ENCODE measurements around the gene GNAI3. TPM values are rescaled to one million over a fixed set of nuclear protein-coding genes. Genes with fewer than 3 reads are reported as not detected.

GNAI3 gene
- total RNA-seq, 4 donors from 2014 or later: 5.9 to 7.2 (median 6.6) TPM

DNA sequence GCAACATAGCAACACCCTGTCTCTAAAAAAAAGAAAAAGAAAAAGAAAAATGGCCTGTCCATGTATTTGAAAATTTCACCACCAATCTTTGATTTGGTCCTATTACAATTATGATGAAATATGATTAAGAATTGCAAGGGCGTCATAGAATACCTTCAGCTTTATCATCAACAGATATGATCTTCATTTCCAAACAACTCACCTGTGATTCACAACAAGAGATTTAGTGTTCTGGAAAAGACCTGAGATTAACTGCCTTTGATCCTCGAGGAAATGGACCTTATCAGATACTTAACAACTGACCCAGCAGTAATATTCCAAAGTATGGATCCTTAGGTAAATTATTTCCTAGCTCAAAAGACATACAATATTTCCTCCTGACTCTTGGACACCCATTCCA is 104.0 kb downstream of the GNAI3 start:
- Histone ChIP-seq H3K27me3 (no peaks in the 10 kb centered on the region), H3K4me1 (peaks cover 17 to 27% (median 23%) of the 10 kb centered on the region in 4 donors), H3K9me3 (no peaks in the 10 kb centered on the region), H3K4me3 (no peak overlapping the region), H3K27ac (replicated peaks in 1 of 4) (no peak overlapping the region), H3K36me3 (peaks cover 0 to 3% (median 0%) of the 10 kb centered on the region in 4 donors)
- WGBS: 92% methylated on average over 2 of the region's 2 CpGs
- DNase-seq (ENCODE audit: extremely low spot score): no peak
- intact Hi-C loops (cut with DNase I): loop anchor here (10.0 kb wide), 1 partner anchor 262 kb away; the partner anchor contains the start of gene CSF1
- TF ChIP-seq POLR2AphosphoS5 (IDR thresholded peaks at IDR 0.05): no peak
- TF ChIP-seq POLR2A (IDR thresholded peaks at IDR 0.05; ENCODE audit: low read depth): no peak
- TF ChIP-seq, protein P1, sequence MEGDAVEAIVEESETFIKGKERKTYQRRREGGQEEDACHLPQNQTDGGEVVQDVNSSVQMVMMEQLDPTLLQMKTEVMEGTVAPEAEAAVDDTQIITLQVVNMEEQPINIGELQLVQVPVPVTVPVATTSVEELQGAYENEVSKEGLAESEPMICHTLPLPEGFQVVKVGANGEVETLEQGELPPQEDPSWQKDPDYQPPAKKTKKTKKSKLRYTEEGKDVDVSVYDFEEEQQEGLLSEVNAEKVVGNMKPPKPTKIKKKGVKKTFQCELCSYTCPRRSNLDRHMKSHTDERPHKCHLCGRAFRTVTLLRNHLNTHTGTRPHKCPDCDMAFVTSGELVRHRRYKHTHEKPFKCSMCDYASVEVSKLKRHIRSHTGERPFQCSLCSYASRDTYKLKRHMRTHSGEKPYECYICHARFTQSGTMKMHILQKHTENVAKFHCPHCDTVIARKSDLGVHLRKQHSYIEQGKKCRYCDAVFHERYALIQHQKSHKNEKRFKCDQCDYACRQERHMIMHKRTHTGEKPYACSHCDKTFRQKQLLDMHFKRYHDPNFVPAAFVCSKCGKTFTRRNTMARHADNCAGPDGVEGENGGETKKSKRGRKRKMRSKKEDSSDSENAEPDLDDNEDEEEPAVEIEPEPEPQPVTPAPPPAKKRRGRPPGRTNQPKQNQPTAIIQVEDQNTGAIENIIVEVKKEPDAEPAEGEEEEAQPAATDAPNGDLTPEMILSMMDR (IDR thresholded peaks at IDR 0.05): no peak
- no peak for TF ChIP-seq EP300 (IDR thresholded peaks at IDR 0.05)

DNA sequence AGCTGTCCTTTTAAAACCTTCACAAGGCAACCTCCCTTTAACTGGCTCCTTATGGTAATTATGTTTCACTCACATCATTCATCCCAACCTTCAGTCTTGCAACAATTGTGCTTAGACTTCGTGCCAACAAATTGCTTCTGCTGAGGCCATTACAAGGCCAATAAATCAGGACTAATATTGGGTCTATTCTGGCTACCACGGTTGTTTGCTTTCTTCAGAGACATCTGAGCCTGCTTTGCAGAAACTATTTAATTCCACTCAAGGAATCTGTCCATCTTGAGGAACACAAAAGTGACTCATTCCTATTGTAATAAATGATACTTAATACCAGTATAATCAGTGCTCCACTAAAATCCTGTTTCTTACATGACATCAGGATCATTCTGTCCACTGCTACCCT is 104.9 kb downstream of the GNAI3 start:
- TF ChIP-seq POLR2A (IDR thresholded peaks at IDR 0.05; ENCODE audit: low read depth) (no peak), POLR2AphosphoS5 (IDR thresholded peaks at IDR 0.05) (no peak), EP300 (IDR thresholded peaks at IDR 0.05) (no peak)
- TF ChIP-seq, protein P1 (IDR thresholded peaks at IDR 0.05): no peak
- intact Hi-C loops (cut with DNase I): loop anchor here (10.0 kb wide), 1 partner anchor 261 kb away; the partner anchor contains the start of gene CSF1
- Histone ChIP-seq H3K4me3 (no peak overlapping the region), H3K4me1 (peaks cover 17 to 28% (median 23%) of the 10 kb centered on the region in 4 donors), H3K27me3 (no peaks in the 10 kb centered on the region), H3K27ac (replicated peaks in 1 of 4) (no peak overlapping the region), H3K9me3 (no peaks in the 10 kb centered on the region), H3K36me3 (peaks cover 0 to 10% (median 4%) of the 10 kb centered on the region in 4 donors)
- 76% methylated on average over 2 of the region's 2 CpGs for WGBS
- DNase-seq (ENCODE audit: extremely low spot score): peak; percentile 10

DNA sequence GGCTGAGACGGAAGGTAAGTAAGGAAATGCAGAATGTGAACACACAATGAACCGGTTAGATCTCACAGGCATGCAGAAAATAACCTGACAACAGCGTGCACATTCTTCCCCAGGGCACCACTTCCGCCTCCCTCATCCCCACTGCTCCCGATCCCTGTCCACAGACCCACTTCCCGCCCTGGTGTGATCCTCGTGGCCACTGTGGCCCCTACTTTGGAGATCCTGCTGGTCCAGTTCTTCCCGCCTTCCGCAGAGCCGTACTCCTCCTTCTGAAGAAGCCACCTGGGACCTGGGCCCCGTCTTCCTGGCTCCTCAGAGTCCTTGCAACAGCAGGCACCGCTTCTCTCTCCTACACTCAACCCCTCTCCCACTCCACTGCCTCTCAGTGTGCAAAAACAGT is 106.1 kb downstream of the GNAI3 start:
- Histone ChIP-seq H3K4me1 (peaks cover 17 to 28% (median 23%) of the 10 kb centered on the region in 4 donors), H3K36me3 (peaks cover 0 to 22% (median 10%) of the 10 kb centered on the region in 4 donors), H3K27ac (replicated peaks in 1 of 4) (peak overlapping the region; percentile 84 to 93 (median 88)), H3K9me3 (no peaks in the 10 kb centered on the region), H3K27me3 (no peaks in the 10 kb centered on the region), H3K4me3 (no peak overlapping the region)
- intact Hi-C loops (cut with DNase I): loop anchor here (10.0 kb wide), 1 partner anchor 260 kb away; the partner anchor contains the start of gene CSF1
- peak; percentile 24 for DNase-seq (ENCODE audit: extremely low spot score)
- 92% methylated on average over 12 of the region's 12 CpGs for WGBS
- TF ChIP-seq POLR2A (IDR thresholded peaks at IDR 0.05; ENCODE audit: low read depth): no peak
- TF ChIP-seq, protein P1 (IDR thresholded peaks at IDR 0.05): no peak
- no peak for TF ChIP-seq EP300 (IDR thresholded peaks at IDR 0.05)
- TF ChIP-seq POLR2AphosphoS5 (IDR thresholded peaks at IDR 0.05): no peak

DNA sequence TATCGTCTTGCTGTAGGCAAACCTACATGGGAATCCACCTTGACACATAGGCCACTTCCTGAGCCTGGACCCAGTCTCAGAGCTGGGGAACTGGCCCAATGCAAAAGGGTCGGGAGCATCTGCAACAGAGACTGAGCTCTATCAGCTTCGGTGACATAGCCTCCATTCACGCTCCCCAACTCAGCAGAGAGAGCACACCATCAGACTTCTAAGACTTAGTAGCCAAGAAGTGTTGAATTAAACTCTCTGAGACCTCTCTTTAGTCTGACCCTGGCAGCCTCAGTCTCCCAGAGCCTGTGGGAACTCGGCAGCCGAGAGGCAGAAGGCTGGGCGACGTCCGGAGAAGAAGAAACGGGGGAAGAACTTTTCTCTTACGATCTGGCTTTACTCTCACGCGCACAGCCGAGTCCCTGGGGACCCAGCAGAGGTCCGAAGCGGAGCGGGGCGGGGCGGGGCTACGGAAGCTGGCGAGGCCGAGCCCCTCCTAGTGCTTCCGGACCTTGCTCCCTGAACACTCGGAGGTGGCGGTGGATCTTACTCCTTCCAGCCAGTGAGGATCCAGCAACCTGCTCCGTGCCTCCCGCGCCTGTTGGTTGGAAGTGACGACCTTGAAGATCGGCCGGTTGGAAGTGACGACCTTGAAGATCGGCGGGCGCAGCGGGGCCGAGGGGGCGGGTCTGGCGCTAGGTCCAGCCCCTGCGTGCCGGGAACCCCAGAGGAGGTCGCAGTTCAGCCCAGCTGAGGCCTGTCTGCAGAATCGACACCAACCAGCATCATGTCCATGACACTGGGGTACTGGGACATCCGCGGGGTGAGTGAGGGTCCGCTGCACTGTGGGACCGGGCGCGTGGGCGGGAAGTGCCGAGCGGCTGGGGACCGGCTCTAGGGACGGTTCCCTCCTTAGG is 107.5 kb downstream of the GNAI3 start, which contains the start of gene GSTM4:
GSTM4 (plus strand) TSS at position 485 of the 905 bp plus-strand sequence; CDS start at position 776, 291 bp downstream.
- H3K4me3 ChIP-seq: peak within 1 kb of the TSS; percentile 52 to 78 (median 66)
- intact Hi-C loops (cut with DNase I): loop anchor here (10.0 kb wide), 1 partner anchor 259 kb away; the partner anchor contains the start of gene CSF1
- H3K36me3 ChIP-seq: peaks cover 0 to 34% (median 21%) of the 10 kb centered on the region in 4 donors
- TF ChIP-seq POLR2A (IDR thresholded peaks at IDR 0.05; ENCODE audit: low read depth): no peak
- peak in 1 of 2 donors; percentile 80 for TF ChIP-seq POLR2AphosphoS5 (IDR thresholded peaks at IDR 0.05)
- 1% methylated on average over 6 of the region's 54 CpGs for WGBS
- H3K27me3 ChIP-seq: no peaks in the 10 kb centered on the region
- peak within 1 kb of the TSS; percentile 84 to 93 (median 88) for H3K27ac ChIP-seq (replicated peaks in 1 of 4)
- DNase-seq (ENCODE audit: extremely low spot score): peak; percentile 97
- H3K9me3 ChIP-seq: no peaks in the 10 kb centered on the region
- peaks cover 17 to 28% (median 23%) of the 10 kb centered on the region in 4 donors for H3K4me1 ChIP-seq

DNA sequence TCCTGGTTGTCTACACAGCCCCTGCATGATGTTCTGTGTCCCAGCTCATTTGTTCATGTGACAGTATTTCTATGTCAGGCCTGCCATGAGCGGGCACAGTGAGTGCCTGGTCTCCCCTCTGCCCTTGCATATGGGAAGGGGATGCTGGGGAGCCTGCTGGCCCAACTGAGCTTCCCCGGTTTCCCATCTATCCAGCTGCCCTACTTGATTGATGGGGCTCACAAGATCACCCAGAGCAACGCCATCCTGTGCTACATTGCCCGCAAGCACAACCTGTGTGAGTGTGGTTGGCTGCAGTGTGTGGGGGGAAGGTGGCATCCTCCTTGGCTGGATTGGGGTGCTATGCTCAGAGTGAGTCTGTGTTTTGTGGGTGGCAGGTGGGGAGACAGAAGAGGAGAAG is 109.0 kb downstream of the GNAI3 start:
- Histone ChIP-seq H3K4me1 (peaks cover 17 to 28% (median 23%) of the 10 kb centered on the region in 4 donors), H3K27ac (replicated peaks in 1 of 4) (peak overlapping the region in 2 of 4 donors; percentile 84 to 87), H3K9me3 (no peaks in the 10 kb centered on the region), H3K27me3 (no peaks in the 10 kb centered on the region), H3K4me3 (no peak overlapping the region), H3K36me3 (peaks cover 0 to 49% (median 30%) of the 10 kb centered on the region in 4 donors)
- TF ChIP-seq, protein P1 (IDR thresholded peaks at IDR 0.05): no peak
- TF ChIP-seq EP300 (IDR thresholded peaks at IDR 0.05): no peak
- no peak for TF ChIP-seq POLR2A (IDR thresholded peaks at IDR 0.05; ENCODE audit: low read depth)
- no peak for TF ChIP-seq POLR2AphosphoS5 (IDR thresholded peaks at IDR 0.05)
- 90% methylated on average over 4 of the region's 4 CpGs for WGBS
- intact Hi-C loops (cut with DNase I): loop anchor here (10.0 kb wide), 1 partner anchor 257 kb away; the partner anchor contains the start of gene CSF1
- DNase-seq (ENCODE audit: extremely low spot score): peak; percentile 84

Measured in esophagus muscularis mucosa (tissue), 4 donors.